NCI-H187 (cell line): ENCODE data around the gene MICB.
"Not testable (repeated sequence)": the region's sequence is repeated elsewhere in the genome, so short reads cannot be mapped to it uniquely, and the experiment has no call there.

Source experiments
- DNase-seq, 2 experiments: peaks; one replicate each; lab custom pipeline; 2025; lab: John Stamatoyannopoulos, UW

MICB gene

GRCh38 chr6:31541059-31541657 lies 43.2 kb downstream of the MICB start:
- DNase-seq, result peak in 1 of 2 experiments; percentile 53

- DNase-seq, result peak; percentile 96 to 99
These were observed 43.9 kb downstream of the MICB start, which contains the start of gene DDX39B for GRCh38 chr6:31541658-31542521. TSS of gene DDX39B (minus strand) at chr6:31542003. CDS start at chr6:31540532, 1,471 bp downstream.

GRCh38 chr6:31543639-31544038 lies 45.7 kb downstream of the MICB start:
- DNase-seq, result no peak

GRCh38 chr6:31544676-31545075 lies 46.7 kb downstream of the MICB start:
- no peak for DNase-seq

GRCh38 chr6:31545291-31545690 lies 47.3 kb downstream of the MICB start:
- DNase-seq, result no peak

- DNase-seq, result peak; percentile 83 to 91
These were observed 48.5 kb downstream of the MICB start, which contains the start of gene ATP6V1G2 for GRCh38 chr6:31546339-31546957. TSS of gene ATP6V1G2 (minus strand) at chr6:31546608. CDS start at chr6:31546559, 49 bp downstream.

GRCh38 chr6:31546958-31547726 lies 49.2 kb downstream of the MICB start, which contains the start of gene NFKBIL1:
TSS of gene NFKBIL1 (plus strand) at chr6:31547608. CDS start at chr6:31547695, 87 bp downstream.
- DNase-seq, result peak; percentile 77 to 88

GRCh38 chr6:31547727-31548543 lies 50.0 kb downstream of the MICB start:
- no peak for DNase-seq

GRCh38 chr6:31548544-31548873 lies 50.6 kb downstream of the MICB start:
- DNase-seq, result no peak

- not testable (repeated sequence) for DNase-seq
These were observed 53.4 kb downstream of the MICB start for GRCh38 chr6:31551371-31551770.

GRCh38 chr6:31556307-31556706 lies 58.4 kb downstream of the MICB start:
- no peak for DNase-seq

- DNase-seq, result no peak
These were observed 59.7 kb downstream of the MICB start for GRCh38 chr6:31557443-31558317.

GRCh38 chr6:31558318-31558625 lies 60.3 kb downstream of the MICB start:
- no peak for DNase-seq

GRCh38 chr6:31558631-31559500 lies 60.9 kb downstream of the MICB start:
- DNase-seq, result no peak

- no peak for DNase-seq
These were observed 61.6 kb downstream of the MICB start for GRCh38 chr6:31559606-31559957.

GRCh38 chr6:31559958-31560696 lies 62.2 kb downstream of the MICB start:
- DNase-seq, result no peak

- no peak for DNase-seq
These were observed 62.7 kb downstream of the MICB start for GRCh38 chr6:31560697-31561058.
